ENCODE measurements around the gene KAT7.
A peak's percentile ranks its signal among the peaks of the same experiment; 100 is the strongest.

KAT7 gene

DNA sequence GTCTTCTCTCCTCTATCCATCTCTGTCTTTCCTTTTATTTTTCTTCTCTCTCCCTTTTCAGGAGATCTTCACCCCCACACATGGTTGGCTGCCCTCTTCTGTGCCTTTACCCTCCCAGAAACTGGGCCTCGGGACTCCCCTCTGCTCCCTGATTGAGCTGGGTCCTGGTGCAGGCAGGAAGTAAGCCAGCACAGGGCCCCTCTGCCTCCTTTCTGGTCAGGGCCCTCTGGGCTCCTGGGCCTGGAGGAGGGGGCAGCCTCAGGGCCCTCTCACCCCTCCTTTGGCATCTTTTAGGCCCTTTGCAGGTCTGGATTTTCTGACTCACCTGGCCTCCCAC is 80.5 kb downstream of the KAT7 start:
- DNase-seq (ENCODE audit: low read depth in 1 of 2, low spot score in 1 of 2) = no peak

DNA sequence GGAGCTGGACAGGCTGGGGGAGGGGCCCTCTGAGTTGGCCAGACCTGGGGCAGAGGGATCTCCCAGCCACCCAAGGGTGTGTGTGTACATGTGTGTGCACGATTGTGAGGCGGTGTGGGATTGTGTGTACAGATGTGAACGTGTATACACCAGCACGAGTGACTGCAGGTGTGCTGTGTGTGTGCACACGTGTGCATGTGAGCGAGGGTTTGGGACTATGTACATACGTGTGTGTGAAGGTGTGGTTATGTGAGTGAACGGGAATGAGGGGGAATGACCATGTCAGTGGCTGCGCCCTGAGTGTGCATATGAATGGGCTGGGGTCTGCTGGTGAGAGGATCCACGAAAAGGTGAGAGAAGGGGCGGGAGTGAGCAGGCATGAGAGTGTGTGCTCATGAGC is 81.8 kb downstream of the KAT7 start:
- no peak for DNase-seq (ENCODE audit: low read depth in 1 of 2, low spot score in 1 of 2)

DNA sequence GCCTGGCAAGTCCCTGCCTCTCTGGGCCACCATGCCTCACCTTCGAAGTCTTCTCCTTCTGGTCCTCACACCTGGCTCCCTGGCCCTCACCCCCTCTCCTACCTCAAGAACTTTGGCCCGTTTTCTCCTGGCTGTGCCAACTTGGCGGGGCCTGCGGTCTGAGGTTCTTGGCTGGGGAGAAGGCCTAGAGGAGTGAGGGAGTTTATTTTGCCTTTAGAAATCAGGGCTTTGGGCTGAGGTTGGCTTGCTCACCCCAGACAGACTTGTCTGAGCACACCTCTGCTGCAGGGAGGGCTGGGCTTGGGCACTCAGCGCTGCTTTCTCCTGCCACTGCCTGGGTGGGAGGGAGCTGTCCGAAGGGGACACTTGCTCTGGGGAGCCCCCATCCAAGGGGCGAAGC is 82.7 kb downstream of the KAT7 start:
- no peak for DNase-seq (ENCODE audit: low read depth in 1 of 2, low spot score in 1 of 2)

DNA sequence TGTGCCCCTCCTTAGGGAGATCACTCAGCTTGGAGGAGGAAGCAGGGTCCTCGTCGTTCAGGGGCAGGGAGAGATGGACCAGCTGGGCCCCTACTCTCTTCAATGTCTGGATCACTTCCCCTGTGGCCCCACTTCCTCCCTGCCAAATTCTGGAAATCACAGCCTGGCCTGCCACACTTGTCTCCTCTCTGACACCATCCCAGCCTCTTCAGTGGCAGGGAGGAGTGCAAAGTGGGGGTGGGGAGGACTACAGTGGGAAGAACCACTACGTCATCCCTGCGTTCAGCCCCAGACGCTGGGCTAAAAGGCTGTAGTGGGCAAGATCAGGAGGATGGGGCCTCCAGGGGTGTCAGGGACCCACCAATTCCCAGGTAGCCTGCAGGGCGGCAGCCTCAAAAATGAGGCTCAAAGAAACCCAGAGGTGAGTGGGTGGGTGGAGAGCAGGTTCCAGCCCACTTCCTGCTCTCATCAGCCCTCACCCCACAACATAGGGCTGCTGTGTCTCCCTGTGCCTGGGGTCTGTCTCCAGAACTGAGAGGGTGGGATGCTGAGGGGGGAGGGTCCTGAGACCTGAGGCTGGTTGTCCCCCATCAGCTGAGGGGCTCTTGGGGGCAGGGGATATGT is 84.4 kb downstream of the KAT7 start:
- no peak for DNase-seq (ENCODE audit: low read depth in 1 of 2, low spot score in 1 of 2)

DNA sequence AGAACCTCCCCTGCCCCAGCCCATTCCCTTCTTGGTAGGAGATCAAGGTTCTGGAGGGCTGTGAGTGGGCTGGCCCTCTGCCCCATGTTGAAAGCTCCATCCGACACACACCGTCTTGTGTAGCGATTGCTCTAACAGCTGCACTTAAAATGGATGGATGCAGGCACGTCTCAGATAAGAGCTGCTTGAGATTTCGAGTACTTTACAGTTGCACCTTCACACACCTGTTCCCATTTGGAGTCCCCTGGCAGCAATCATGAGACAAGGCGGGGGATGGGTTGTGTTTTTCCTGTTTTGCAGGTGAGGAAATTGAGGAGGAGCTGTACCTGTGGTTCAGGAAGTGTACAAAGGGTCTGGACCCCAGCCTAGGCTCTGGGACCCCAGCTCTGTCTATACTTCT is 85.0 kb downstream of the KAT7 start:
- DNase-seq (ENCODE audit: low read depth in 1 of 2, low spot score in 1 of 2) = no peak

DNA sequence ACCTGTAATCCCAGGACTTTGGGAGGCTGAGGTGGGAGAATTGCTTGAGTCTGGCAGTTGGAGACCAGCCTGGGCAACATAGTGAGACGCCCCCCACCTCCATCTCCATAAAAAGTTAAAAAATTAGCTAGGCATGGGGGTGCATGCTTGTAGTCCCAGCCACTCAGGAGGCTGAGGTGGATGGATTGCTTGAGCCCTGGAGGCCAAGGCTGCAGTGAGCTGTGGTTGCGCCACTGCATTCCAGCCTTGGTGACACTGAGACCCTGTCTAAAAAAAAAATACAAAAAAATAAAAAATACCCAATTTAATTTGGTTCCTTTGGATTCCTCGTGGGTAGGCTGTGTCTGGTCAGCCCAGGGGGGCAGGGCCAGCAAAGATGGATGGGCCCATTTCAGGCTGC is 85.4 kb downstream of the KAT7 start:
- DNase-seq (ENCODE audit: low read depth in 1 of 2, low spot score in 1 of 2) = no peak

DNA sequence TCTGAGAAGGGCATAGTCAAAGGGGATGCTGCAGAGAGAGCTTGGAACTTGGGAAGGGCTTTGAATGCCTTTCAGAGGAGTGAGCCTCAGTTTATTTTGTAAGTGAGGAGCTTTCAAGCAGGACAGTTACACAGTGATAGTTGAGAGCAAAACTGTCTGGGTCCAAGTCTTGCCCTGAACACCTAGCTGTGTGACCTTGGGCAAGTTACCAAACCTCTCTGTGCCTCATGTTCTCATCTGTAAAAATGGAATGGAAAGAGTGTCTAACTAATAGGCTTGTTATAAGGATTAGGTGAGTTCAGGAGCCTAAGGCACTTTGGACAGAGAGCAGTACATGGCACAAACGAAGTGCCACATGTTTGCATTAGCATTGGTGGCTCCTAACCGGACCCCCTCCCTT is 86.4 kb downstream of the KAT7 start:
- DNase-seq (ENCODE audit: low read depth in 1 of 2, low spot score in 1 of 2) = no peak

DNA sequence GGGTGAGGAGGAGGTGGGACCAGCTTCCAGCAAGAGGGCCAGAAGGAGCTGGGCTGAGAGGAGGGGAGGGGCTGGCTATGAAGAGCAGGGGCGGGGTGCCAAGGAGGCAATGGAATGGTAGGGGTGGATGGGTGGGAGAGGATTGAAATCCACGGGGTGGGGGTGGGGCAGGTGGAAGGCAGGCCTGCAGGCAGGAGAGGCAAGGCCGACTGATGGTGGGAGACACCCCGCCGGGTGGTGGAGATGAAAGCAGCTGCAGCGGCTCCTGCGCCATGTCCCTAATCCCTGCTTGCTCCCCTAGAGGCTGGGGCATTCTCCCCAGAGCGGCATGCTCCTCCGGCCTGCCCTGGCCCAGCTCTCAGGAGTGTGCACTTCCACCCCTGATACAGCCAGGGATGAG is 87.2 kb downstream of the KAT7 start:
- no peak for DNase-seq (ENCODE audit: low read depth in 1 of 2, low spot score in 1 of 2)

DNA sequence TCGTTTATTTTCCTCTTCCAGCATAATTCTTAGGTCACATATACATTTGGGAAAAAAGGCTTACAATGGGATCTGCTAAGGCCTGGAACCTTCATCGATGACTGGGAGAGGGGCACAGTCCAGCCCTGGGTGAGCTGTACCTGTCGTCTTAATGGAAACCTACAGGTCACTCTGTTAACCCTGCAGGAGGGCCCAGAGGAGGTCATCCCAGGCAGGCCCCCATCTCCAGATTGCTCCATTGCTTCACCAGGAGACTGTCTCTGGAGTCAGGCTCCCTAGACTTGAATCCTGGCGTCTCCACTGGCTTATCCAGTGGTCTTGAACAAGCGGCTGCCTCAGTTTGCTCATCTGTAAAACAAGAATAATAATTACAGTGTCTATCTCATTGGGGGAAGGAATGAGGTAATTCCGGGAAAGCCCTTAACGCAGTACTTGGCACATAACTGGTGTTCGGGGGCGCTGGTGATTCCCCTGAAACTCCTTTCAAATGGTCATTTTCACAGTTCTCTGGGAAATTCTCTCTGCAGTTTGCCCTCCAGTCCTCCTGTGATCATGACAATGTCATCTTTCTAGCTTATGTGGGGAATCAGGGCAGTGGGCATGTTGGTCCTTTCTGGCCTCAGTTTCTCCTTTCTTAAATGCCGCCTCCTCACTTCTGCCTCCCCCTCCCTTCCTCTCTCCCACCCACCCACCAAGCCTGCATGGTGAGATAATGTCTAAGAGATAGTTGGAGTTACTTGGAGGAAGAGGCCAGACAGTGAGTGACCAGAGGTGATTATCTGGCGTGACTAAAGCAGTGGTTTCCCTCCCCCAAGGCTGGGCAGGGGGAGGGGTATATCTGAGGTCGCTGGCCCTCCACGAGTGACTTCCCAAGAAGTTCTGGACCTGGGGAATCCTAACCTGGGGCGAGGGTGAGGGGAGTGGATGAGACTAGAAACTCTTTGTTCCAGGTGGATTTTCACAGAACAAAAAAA is 90.7 kb downstream of the KAT7 start:
- DNase-seq (ENCODE audit: low read depth in 1 of 2, low spot score in 1 of 2) = no peak

DNA sequence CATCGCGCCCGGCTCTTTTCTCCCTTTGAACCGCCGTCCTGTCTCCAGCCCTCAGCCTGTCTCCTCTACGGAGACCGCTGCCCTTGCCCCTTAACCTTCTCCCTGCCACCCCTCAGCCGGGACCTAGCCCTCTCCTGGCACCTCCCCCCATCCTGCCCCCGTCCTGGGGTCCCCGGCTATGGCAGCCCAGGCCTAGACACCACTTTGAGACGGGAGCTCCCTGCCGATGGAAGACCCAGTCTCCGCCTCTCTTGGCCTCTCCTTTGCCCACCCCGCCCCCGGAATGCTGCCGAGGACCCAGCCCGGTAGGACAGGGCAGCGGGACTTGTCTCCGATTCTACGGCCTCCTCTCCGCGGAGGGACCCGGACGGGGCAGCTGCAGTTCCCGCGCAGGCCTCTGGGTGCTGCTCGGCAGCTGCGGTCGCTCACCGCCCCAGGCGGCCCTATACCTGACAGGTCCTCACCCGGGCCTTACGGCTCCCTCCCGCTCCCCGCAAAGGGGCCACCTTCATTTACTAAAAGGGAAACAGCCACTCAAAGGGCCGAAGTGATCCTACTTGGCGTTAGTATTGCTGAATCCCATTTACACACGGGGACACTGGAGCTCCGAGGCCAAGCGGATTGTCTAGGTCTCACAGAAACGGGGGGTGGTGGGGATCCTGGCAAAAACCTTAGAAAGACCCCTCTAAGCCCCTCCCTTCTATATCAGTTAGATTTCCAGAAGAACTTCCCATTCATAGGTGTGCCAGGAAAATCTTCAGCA is 92.0 kb downstream of the KAT7 start:
- DNase-seq (ENCODE audit: low read depth in 1 of 2, low spot score in 1 of 2) = peak; percentile 51 to 57

DNA sequence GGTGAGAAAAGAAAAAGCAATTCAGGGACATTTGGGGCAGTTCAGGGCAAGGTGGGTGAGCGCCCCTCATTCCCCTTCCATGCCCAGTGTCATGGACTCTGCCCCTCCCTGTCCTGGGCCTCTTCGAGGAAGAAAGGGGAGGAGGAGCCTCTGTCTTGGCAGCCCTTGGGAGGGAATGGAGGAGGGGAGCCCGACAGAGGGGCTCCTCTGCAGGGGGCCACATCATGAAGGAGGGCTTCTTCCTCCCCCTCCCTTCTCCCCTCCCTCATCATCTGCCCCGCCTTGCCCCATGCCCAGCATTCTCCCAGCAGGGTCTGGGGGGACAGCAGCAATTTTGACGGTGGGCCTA is 92.5 kb downstream of the KAT7 start:
- DNase-seq (ENCODE audit: low read depth in 1 of 2, low spot score in 1 of 2) = no peak

DNA sequence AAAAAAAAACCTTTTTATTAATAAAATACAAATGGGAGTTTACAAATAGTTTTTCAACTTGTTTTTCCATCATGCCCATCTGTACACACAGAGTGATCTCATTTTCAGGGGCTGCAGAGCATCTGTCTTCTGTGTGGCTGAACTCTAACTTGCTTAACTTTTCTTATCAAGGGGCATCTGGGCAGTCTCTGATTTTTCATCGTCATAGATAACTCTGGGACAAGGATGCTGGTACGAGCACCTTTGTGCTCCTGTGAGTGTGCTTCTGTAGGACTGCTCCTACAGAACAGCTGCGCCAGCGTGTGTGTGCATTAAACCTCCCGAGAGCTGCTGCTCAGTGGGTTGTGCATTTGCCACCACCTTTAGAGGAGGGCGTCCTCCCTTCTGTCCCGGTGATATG is 94.0 kb downstream of the KAT7 start:
- no peak for DNase-seq (ENCODE audit: low read depth in 1 of 2, low spot score in 1 of 2)
